ENCODE results near the gene LYZL6. TPM values are rescaled to one million over a fixed set of nuclear protein-coding genes. Genes with fewer than 3 reads are reported as not detected.

Gene LYZL6, protein sequence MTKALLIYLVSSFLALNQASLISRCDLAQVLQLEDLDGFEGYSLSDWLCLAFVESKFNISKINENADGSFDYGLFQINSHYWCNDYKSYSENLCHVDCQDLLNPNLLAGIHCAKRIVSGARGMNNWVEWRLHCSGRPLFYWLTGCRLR
- total RNA-seq, result not detected

GRCh38 chr17:35943537-35943936 is at the start of gene LYZL6:
Gene LYZL6, minus strand, starts transcription at chr17:35943713. Its CDS starts 4,357 bp downstream, at chr17:35939356.

DNA sequence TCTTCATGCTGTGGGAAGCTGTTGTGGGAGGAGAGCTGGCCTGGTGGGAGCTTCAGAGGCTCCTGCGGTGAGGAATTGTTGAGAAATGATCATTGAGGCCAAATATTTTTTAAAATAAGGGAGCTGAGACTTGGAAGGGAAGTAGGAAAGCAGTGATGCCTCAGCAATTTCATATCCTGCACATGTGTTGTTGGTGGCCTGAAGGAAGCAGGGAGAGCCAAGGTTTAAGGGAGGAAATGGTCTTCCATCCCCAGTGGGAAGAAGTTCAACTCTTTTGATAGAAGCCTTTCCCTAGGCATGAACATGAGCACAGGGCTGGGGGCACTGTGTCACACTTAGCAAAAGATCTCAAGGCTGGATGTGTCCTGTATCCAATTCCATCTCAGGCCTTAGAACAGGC is 43.1 kb upstream of the LYZL6 start, which contains the start of gene CCL14:
CCL14 (minus strand) TSS at position 87 of the 400 bp plus-strand sequence; CDS start at position 7, 80 bp downstream.

GRCh38 chr17:35981246-35981645 is 37.7 kb upstream of the LYZL6 start, which contains the start of gene CCL16:
Gene CCL16, minus strand, starts transcription at chr17:35981497. Its CDS starts 77 bp downstream, at chr17:35981420.

GRCh38 chr17:35930211-35931065 is 13.1 kb downstream of the LYZL6 start, which contains the start of gene RDM1:
Gene RDM1, minus strand, starts transcription at chr17:35930773. Its CDS starts 46 bp downstream, at chr17:35930727.

Small RNA genes lying within 50 kb of the gene (small RNA-seq; reads per million reads assigned to genes)
- gene RF00100, result 370 to 1,230 reads per million in 2 donors

Other genes starting within 250 kb of the LYZL6 start
- gene RASL10B, start 212.1 kb downstream of the LYZL6 start, total RNA-seq, result under 1 TPM; 0.33 to 0.69 TPM
- gene GAS2L2, start 190.5 kb downstream of the LYZL6 start, total RNA-seq, result not detected
- not detected for gene C17orf50, start 182.8 kb downstream of the LYZL6 start, total RNA-seq
- not detected for gene MMP28, start 148.1 kb downstream of the LYZL6 start, total RNA-seq
- 10 to 100 TPM; 29.9 to 41.6 TPM for gene TAF15, start 134.2 kb downstream of the LYZL6 start, total RNA-seq
- not detected for gene HEATR9, start 74.8 kb downstream of the LYZL6 start, total RNA-seq
- 1 to 10 TPM in 1 of 2 donors, under 1 TPM in 1; 0.67 to 2.8 TPM for gene CCL5, start 63.4 kb downstream of the LYZL6 start, total RNA-seq
- gene RDM1, start 12.9 kb downstream of the LYZL6 start, total RNA-seq, result 1 to 10 TPM; 1.3 to 1.4 TPM
- gene CCL16, start 37.8 kb upstream of the LYZL6 start, total RNA-seq, result not detected
- not detected for gene CCL14, start 43.0 kb upstream of the LYZL6 start, total RNA-seq
- not detected for gene CCL15, start 57.8 kb upstream of the LYZL6 start, total RNA-seq
- not detected for gene CCL23, start 74.3 kb upstream of the LYZL6 start, total RNA-seq
- gene CCL18, start 120.6 kb upstream of the LYZL6 start, total RNA-seq, result 1 to 10 TPM; 3.0 to 3.8 TPM
- under 1 TPM in 1 of 2 donors, not detected in 1; 0.67 TPM for gene CCL3, start 146.4 kb upstream of the LYZL6 start, total RNA-seq
- not detected for gene CCL4, start 160.1 kb upstream of the LYZL6 start, total RNA-seq
- gene TBC1D3B, start 232.9 kb upstream of the LYZL6 start, total RNA-seq, result not detected